ENCODE data around the gene TMEM54. TPM values are rescaled to one million over a fixed set of nuclear protein-coding genes. Genes with fewer than 3 reads are reported as not detected.

Gene TMEM54
- total and polyA plus RNA-seq, 2 donors (not counting 1 experiment from before 2014, with no cell fraction given), result 0.13 TPM; not detected in 1

- Histone ChIP-seq H3K9me3 (ENCODE audit: control extremely low read depth in 1 of 3, control insufficient read depth in 2 of 3, insufficient read depth in 1 of 3, low read length in 2 of 3) (peaks cover 0 to 5% (median 0%) of the 10 kb centered on the region in 3 donors), H3K27me3 (replicated peaks in 1 of 4; ENCODE audit: control extremely low read depth in 1 of 4, control insufficient read depth in 3 of 4, insufficient read depth in 4 of 4, low read length in 3 of 4) (peaks cover 0 to 35% (median 10%) of the 10 kb centered on the region in 4 experiments), H3K4me3 (ENCODE audit: control extremely low read depth in 1 of 5, extremely low read depth in 1 of 5, insufficient read depth in 1 of 5, low read depth in 2 of 5, low read length in 4 of 5) (no peak overlapping the region), H3K9ac (ENCODE audit: low read length) (no peak overlapping the region), H3K79me2 (ENCODE audit: control insufficient read depth, insufficient read depth, low read length) (no peaks in the 10 kb centered on the region), H3K4me2 (replicated peaks; ENCODE audit: low read depth, low read length, poor library complexity, severe bottlenecking) (no peak overlapping the region), H3K27ac (ENCODE audit: low read length in 2 of 2) (no peak overlapping the region), H4K20me1 (ENCODE audit: control insufficient read depth, insufficient read depth, low read length, poor library complexity, severe bottlenecking) (no peaks in the 10 kb centered on the region), H3K36me3 (replicated peaks in 1 of 2; ENCODE audit: control extremely low read depth in 1 of 2, control insufficient read depth in 1 of 2, extremely low read depth in 1 of 2, insufficient read depth in 2 of 2, low read length in 1 of 2) (no peaks in the 10 kb centered on the region), H2AFZ (ENCODE audit: insufficient read depth, low read depth, low read length, poor library complexity, severe bottlenecking) (no peak overlapping the region), H3K4me1 (ENCODE audit: control insufficient read depth in 2 of 2, insufficient read depth in 2 of 2, low read length in 2 of 2) (peaks cover 3 to 6% of the 10 kb centered on the region in 2 donors)
- ATAC-seq (ENCODE audit: low read depth) (no peak), DNase-seq (no peak)
- ChIA-PET CTCF (interaction anchor here (2.0 kb wide), 1 partner anchor 10 kb away, joined by 8 read pairs; no protein-coding TSS in a partner anchor), POLR2A (no interaction called here)
- WGBS (ENCODE audit: insufficient coverage), result 48% methylated on average over 15 of the region's 22 CpGs
- no peak for TF ChIP-seq EZH2 (IDR thresholded peaks at IDR 0.05; ENCODE audit: borderline replicate concordance, insufficient read depth, low read depth, low read length, poor library complexity, severe bottlenecking)
- no peak for TF ChIP-seq CTCF (IDR thresholded peaks at IDR 0.05)
- Mint-ChIP-seq H3K4me3 (no peak overlapping the region), H3K27me3 (peaks cover 39% of the 10 kb centered on the region), H3K27ac (no peak overlapping the region), H3K9me3 (ENCODE audit: insufficient read depth) (no peaks in the 10 kb centered on the region), H3K4me1 (peaks cover 8% of the 10 kb centered on the region)
- intact Hi-C loops (cut with micrococcal nuclease), result no loop called here
Measured at GRCh38 chr1:32881871-32882850, 19.0 kb downstream of the TMEM54 start.

GRCh38 chr1:32881291-32881690 is 19.9 kb downstream of the TMEM54 start:
- H3K4me3 Mint-ChIP-seq, result no peak overlapping the region
- CTCF ChIA-PET, result interaction anchor here (1.2 to 2.0 kb wide), 2 partner anchors 10 to 361 kb away, joined by 3 to 8 read pairs; no protein-coding TSS in a partner anchor
- Histone ChIP-seq H3K36me3 (replicated peaks in 1 of 2; ENCODE audit: control extremely low read depth in 1 of 2, control insufficient read depth in 1 of 2, extremely low read depth in 1 of 2, insufficient read depth in 2 of 2, low read length in 1 of 2) (no peaks in the 10 kb centered on the region), H3K4me1 (ENCODE audit: control insufficient read depth in 2 of 2, insufficient read depth in 2 of 2, low read length in 2 of 2) (peaks cover 0 to 4% of the 10 kb centered on the region in 2 donors), H3K4me3 (ENCODE audit: control extremely low read depth in 1 of 5, extremely low read depth in 1 of 5, insufficient read depth in 1 of 5, low read depth in 2 of 5, low read length in 4 of 5) (no peak overlapping the region), H3K4me2 (replicated peaks; ENCODE audit: low read depth, low read length, poor library complexity, severe bottlenecking) (no peak overlapping the region), H3K9me3 (ENCODE audit: control extremely low read depth in 1 of 3, control insufficient read depth in 2 of 3, insufficient read depth in 1 of 3, low read length in 2 of 3) (no peaks in the 10 kb centered on the region), H3K9ac (ENCODE audit: low read length) (no peak overlapping the region), H2AFZ (ENCODE audit: insufficient read depth, low read depth, low read length, poor library complexity, severe bottlenecking) (no peak overlapping the region), H3K27me3 (replicated peaks in 1 of 4; ENCODE audit: control extremely low read depth in 1 of 4, control insufficient read depth in 3 of 4, insufficient read depth in 4 of 4, low read length in 3 of 4) (peaks cover 0 to 35% (median 6%) of the 10 kb centered on the region in 4 experiments), H3K79me2 (ENCODE audit: control insufficient read depth, insufficient read depth, low read length) (no peaks in the 10 kb centered on the region), H4K20me1 (ENCODE audit: control insufficient read depth, insufficient read depth, low read length, poor library complexity, severe bottlenecking) (no peaks in the 10 kb centered on the region), H3K27ac (ENCODE audit: low read length in 2 of 2) (no peak overlapping the region)
- H3K9me3 Mint-ChIP-seq (ENCODE audit: insufficient read depth), result no peaks in the 10 kb centered on the region
- peak overlapping the region; percentile 20 for H3K27ac Mint-ChIP-seq
- POLR2A ChIA-PET, result no interaction called here
- ATAC-seq (ENCODE audit: low read depth) (no peak), DNase-seq (no peak)
- peaks cover 6% of the 10 kb centered on the region for H3K4me1 Mint-ChIP-seq
- intact Hi-C loops (cut with micrococcal nuclease), result no loop called here
- TF ChIP-seq EZH2 (IDR thresholded peaks at IDR 0.05; ENCODE audit: borderline replicate concordance, insufficient read depth, low read depth, low read length, poor library complexity, severe bottlenecking) (no peak), CTCF (IDR thresholded peaks at IDR 0.05) (no peak)
- H3K27me3 Mint-ChIP-seq, result peaks cover 36% of the 10 kb centered on the region
- 90% methylated on average over 5 of the region's 5 CpGs for WGBS (ENCODE audit: insufficient coverage)
